ENCODE measurements around the gene IMMP2L. TPM values are rescaled to one million over a fixed set of nuclear protein-coding genes. Genes with fewer than 3 reads are reported as not detected.

IMMP2L gene
- total RNA-seq, 1 experiment from 2014 or later, result 13.6 TPM

- no peak for TF ChIP-seq ZNF281 (CRISPR knock-in tag; IDR thresholded peaks at IDR 0.05)
Measured at GRCh38 chr7:111030336-111030735, 532.0 kb downstream of the IMMP2L start (continued).

GRCh38 chr7:111029574-111030251, 532.6 kb downstream of the IMMP2L start:
- DNase-seq (ENCODE audit: low spot score) (no peak), ATAC-seq (no peak)
- POLR2A ChIA-PET, result no interaction called here

GRCh38 chr7:111029141-111029572, 533.1 kb downstream of the IMMP2L start:
- Mint-ChIP-seq H3K4me3 (no peak overlapping the region), H3K9me3 (no peaks in the 10 kb centered on the region), H3K27me3 (ENCODE audit: low read depth) (no peaks in the 10 kb centered on the region), H3K4me1 (peaks cover 48% of the 10 kb centered on the region), H3K27ac (peak overlapping the region; percentile 79), H3K36me3 (no peaks in the 10 kb centered on the region)
- ATAC-seq (peak; percentile 55), DNase-seq (ENCODE audit: low spot score) (no peak)
- TF ChIP-seq GABPB1 (CRISPR knock-in tag; IDR thresholded peaks at IDR 0.05), result peak; percentile 85
- no peak for TF ChIP-seq ATF6 (CRISPR knock-in tag; IDR thresholded peaks at IDR 0.05)
- POLR2A ChIA-PET, result no interaction called here
- CTCF ChIA-PET, result interaction anchor here (0.6 kb wide), 2 partner anchors 147 to 1527 kb away, joined by 3 to 4 read pairs; no protein-coding TSS in a partner anchor

More at GRCh38 chr7:111029574-111030251, 532.6 kb downstream of the IMMP2L start:
- no peaks in the 10 kb centered on the region for H3K9me3 Mint-ChIP-seq
- CTCF ChIA-PET, result interaction anchor here (0.6 kb wide), 2 partner anchors 147 to 1527 kb away, joined by 3 to 4 read pairs; no protein-coding TSS in a partner anchor
- H3K27ac Mint-ChIP-seq, result no peak overlapping the region
- H3K27me3 Mint-ChIP-seq (ENCODE audit: low read depth), result no peaks in the 10 kb centered on the region
- no peaks in the 10 kb centered on the region for H3K36me3 Mint-ChIP-seq
- H3K4me1 Mint-ChIP-seq, result peaks cover 44% of the 10 kb centered on the region
- TF ChIP-seq ZBTB43 (CRISPR knock-in tag; IDR thresholded peaks at IDR 0.05), result no peak
- no peak for TF ChIP-seq JUN (CRISPR knock-in tag; IDR thresholded peaks at IDR 0.05)
- TF ChIP-seq TEAD4 (CRISPR knock-in tag; IDR thresholded peaks at IDR 0.05), result no peak
- H3K4me3 Mint-ChIP-seq, result no peak overlapping the region

GRCh38 chr7:111027396-111027795, 534.9 kb downstream of the IMMP2L start:
- Mint-ChIP-seq H3K9me3 (no peaks in the 10 kb centered on the region), H3K27me3 (ENCODE audit: low read depth) (no peaks in the 10 kb centered on the region), H3K4me3 (no peak overlapping the region), H3K27ac (no peak overlapping the region; the same call in 1 of the 2 replicates), H3K4me1 (peaks cover 48% of the 10 kb centered on the region), H3K36me3 (no peaks in the 10 kb centered on the region)
- CTCF ChIA-PET, result no interaction called here
- POLR2A ChIA-PET, result no interaction called here
- ATAC-seq (no peak), DNase-seq (ENCODE audit: low spot score) (no peak)
- TF ChIP-seq FOXP4 (CRISPR knock-in tag; IDR thresholded peaks at IDR 0.05), result no peak
- no peak for TF ChIP-seq ZNF532 (CRISPR knock-in tag; IDR thresholded peaks at IDR 0.05; ENCODE audit: borderline replicate concordance)
- TF ChIP-seq ERG (CRISPR knock-in tag; IDR thresholded peaks at IDR 0.05), result no peak
- TF ChIP-seq TEAD1 (CRISPR knock-in tag; IDR thresholded peaks at IDR 0.05), result no peak
- TF ChIP-seq ZMAT4 (CRISPR knock-in tag; IDR thresholded peaks at IDR 0.05), result no peak
- no peak for TF ChIP-seq ATF1 (CRISPR knock-in tag; IDR thresholded peaks at IDR 0.05)
- TF ChIP-seq IRF1 (CRISPR knock-in tag; IDR thresholded peaks at IDR 0.05), result no peak

Measured in WTC11 (cell line).